MM.1S (cell line): ENCODE results near the gene RS1.

Experiments
- DNase-seq: peaks from one replicate; pipeline ENCODE4 v3.0.0-alpha.2; 2015
- H2AFZ ChIP-seq: fragments of 300-600 bp; sonication (generic); 2 replicates; pipeline ENCODE4 v1.6.0; 2016; ENCODE audit warnings: antibody characterized with exemption, low read length
- H3F3A ChIP-seq: fragments of 300-600 bp; sonication (generic); 2 replicates; pipeline ENCODE4 v1.6.1; 2016; ENCODE audit warnings: mild to moderate bottlenecking, antibody characterized with exemption, low read length, moderate library complexity, mixed read lengths; ENCODE audit not compliant: insufficient read depth
- H3K27ac ChIP-seq: fragments of 300-600 bp; sonication (generic); 2 replicates; pipeline ENCODE4 v1.5.1; 2016; ENCODE audit warnings: mild to moderate bottlenecking, low read length
- H3K27me3 ChIP-seq: fragments of 300-600 bp; sonication (generic); replicated peaks from 2 replicates; pipeline ENCODE4 v1.6.0; 2016; ENCODE audit warnings: low read length; ENCODE audit not compliant: insufficient read depth
- H3K36me3 ChIP-seq: fragments of 300-600 bp; sonication (generic); replicated peaks from 2 replicates; pipeline ENCODE4 v1.6.1; 2016; ENCODE audit warnings: mild to moderate bottlenecking, low read length, mixed read lengths; ENCODE audit not compliant: insufficient read depth
- H3K4me1 ChIP-seq: fragments of 300-600 bp; sonication (generic); 2 replicates; pipeline ENCODE4 v1.6.1; 2016; ENCODE audit warnings: low read length, mixed read lengths
- H3K4me2 ChIP-seq: fragments of 300-600 bp; sonication (generic); 2 replicates; pipeline ENCODE4 v1.6.0; 2016; ENCODE audit warnings: low read depth, low read length
- H3K4me3 ChIP-seq: fragments of 300-600 bp; sonication (generic); 2 replicates; pipeline ENCODE4 v1.5.1; 2016; ENCODE audit warnings: low read length, mixed read lengths
- H3K79me2 ChIP-seq: fragments of 300-600 bp; sonication (generic); 2 replicates; pipeline ENCODE4 v1.6.1; 2016; ENCODE audit warnings: mixed run types, low read length, mixed read lengths
- H3K9ac ChIP-seq: fragments of 300-600 bp; sonication (generic); 2 replicates; pipeline ENCODE4 v1.6.1; 2016; ENCODE audit warnings: low read length, mixed read lengths
- H3K9me2 ChIP-seq: fragments of 300-600 bp; sonication (generic); replicated peaks from 2 replicates; pipeline ENCODE4 v1.6.1; 2016; ENCODE audit warnings: mild to moderate bottlenecking, low read length, mixed read lengths; ENCODE audit not compliant: insufficient read depth
- H3K9me3 ChIP-seq: fragments of 300-600 bp; sonication (generic); replicated peaks from 2 replicates; pipeline ENCODE4 v1.6.1; 2016; ENCODE audit warnings: mild to moderate bottlenecking, low read length, mixed read lengths; ENCODE audit not compliant: insufficient read depth
- H4K20me1 ChIP-seq: fragments of 300-600 bp; sonication (generic); 2 replicates; pipeline ENCODE4 v1.6.1; 2016; ENCODE audit warnings: mild to moderate bottlenecking, low read length, moderate library complexity, mixed read lengths; ENCODE audit not compliant: insufficient read depth
- CTCF ChIP-seq: fragments of 300-600 bp; sonication (generic); IDR thresholded peaks from 2 replicates; pipeline ENCODE4 v1.5.1; 2016; ENCODE audit warnings: antibody characterized with exemption, low read length, mixed read lengths
- EZH2 ChIP-seq: fragments of 300-600 bp; sonication (generic); optimal IDR thresholded peaks from 2 replicates; pipeline ENCODE3; 2017; ENCODE audit warnings: low read depth, mild to moderate bottlenecking, antibody characterized with exemption, low read length, mixed read lengths
- EZH2phosphoT487 ChIP-seq: fragments of 300-600 bp; sonication (generic); IDR thresholded peaks from 2 replicates; pipeline ENCODE4 v1.6.1; 2018; ENCODE audit warnings: antibody characterized with exemption, low read length

The RS1 gene

GRCh38 chrX:18649498-18649951 lies 22.4 kb downstream of the RS1 start:
- Histone ChIP-seq H3K9me3 (no peaks in the 10 kb centered on the region), H3K27me3 (no peaks in the 10 kb centered on the region), H3K27ac (no peak overlapping the region), H3K36me3 (no peaks in the 10 kb centered on the region), H3K4me3 (no peak overlapping the region), H3K79me2 (no peaks in the 10 kb centered on the region), H4K20me1 (no peaks in the 10 kb centered on the region), H3K9ac (no peak overlapping the region), H3F3A (no peaks in the 10 kb centered on the region), H3K9me2 (no peaks in the 10 kb centered on the region), H3K4me2 (no peak overlapping the region), H3K4me1 (no peaks in the 10 kb centered on the region), H2AFZ (no peak overlapping the region)
- TF ChIP-seq EZH2: no peak
- TF ChIP-seq CTCF: no peak
- no peak for TF ChIP-seq EZH2phosphoT487
- DNase-seq: no peak

GRCh38 chrX:18647621-18648020 lies 24.3 kb downstream of the RS1 start:
- H3K9me2 ChIP-seq: no peaks in the 10 kb centered on the region
- TF ChIP-seq EZH2: no peak
- TF ChIP-seq EZH2phosphoT487: no peak
- TF ChIP-seq CTCF: no peak
- H3K4me3 ChIP-seq: no peak overlapping the region
- no peaks in the 10 kb centered on the region for H3K79me2 ChIP-seq
- no peaks in the 10 kb centered on the region for H3K4me1 ChIP-seq
- H3F3A ChIP-seq: no peaks in the 10 kb centered on the region
- no peak overlapping the region for H3K9ac ChIP-seq
- H3K9me3 ChIP-seq: no peaks in the 10 kb centered on the region
- no peak overlapping the region for H3K27ac ChIP-seq
- no peaks in the 10 kb centered on the region for H3K36me3 ChIP-seq
- no peaks in the 10 kb centered on the region for H4K20me1 ChIP-seq
- no peak overlapping the region for H3K4me2 ChIP-seq
- H3K27me3 ChIP-seq: no peaks in the 10 kb centered on the region
- no peak for DNase-seq
- H2AFZ ChIP-seq: no peak overlapping the region

GRCh38 chrX:18643853-18644252 lies 28.1 kb downstream of the RS1 start:
- no peaks in the 10 kb centered on the region for H3K9me3 ChIP-seq
- no peak for DNase-seq
- no peak overlapping the region for H3K9ac ChIP-seq
- H3K4me2 ChIP-seq: no peak overlapping the region
- no peaks in the 10 kb centered on the region for H3K27me3 ChIP-seq
- no peaks in the 10 kb centered on the region for H4K20me1 ChIP-seq
- no peaks in the 10 kb centered on the region for H3K9me2 ChIP-seq
- no peaks in the 10 kb centered on the region for H3K36me3 ChIP-seq
- H2AFZ ChIP-seq: no peak overlapping the region
- H3F3A ChIP-seq: no peaks in the 10 kb centered on the region
- H3K27ac ChIP-seq: no peak overlapping the region
- no peaks in the 10 kb centered on the region for H3K4me1 ChIP-seq
- H3K4me3 ChIP-seq: no peak overlapping the region
- TF ChIP-seq CTCF: no peak
- no peak for TF ChIP-seq EZH2
- no peak for TF ChIP-seq EZH2phosphoT487
- H3K79me2 ChIP-seq: no peaks in the 10 kb centered on the region
